A549 (cell line): Measurements from ENCODE around the gene TMEM143. TPM values are rescaled to one million over a fixed set of nuclear protein-coding genes. Genes with fewer than 3 reads are reported as not detected.

Experiments
- ATAC-seq, 2 experiments: fragments of 200-7000 bp in 1 of 2; fragments of >200 bp in 1 of 2; cut with Nextera tagmentation in 1 of 2; cut with Tn5 transposase in 1 of 2; 3 replicates each; pipeline versions ENCODE4 v1.8.0 to v1.9.1; 2018 to 2020; ENCODE audit warnings: mild to moderate bottlenecking in 1 of 2, moderate library complexity in 1 of 2
- CTCF ChIA-PET: fragments of 300-600 bp; sonication (Branson Sonifier 250); formaldehyde crosslinking; extraction: SDS; loops from one replicate; lab custom pipeline; 2021; ENCODE audit warnings: antibody characterized with exemption, inconsistent platforms; lab: Yijun Ruan, JAX
- POLR2A ChIA-PET: fragments of 350-600 bp; formaldehyde crosslinking; extraction: SDS; loops from one replicate; lab custom pipeline; 2021; ENCODE audit warnings: antibody characterized with exemption, inconsistent platforms; lab: Yijun Ruan, JAX
- DNase-seq, 2 experiments: peaks; one replicate each; pipeline versions ENCODE4 v3.0.0 to v3.0.0-alpha.2; 2011 to 2016; ENCODE audit warnings: low read depth in 1 of 2, low spot score in 1 of 2
- FAIRE-seq: peaks from 2 replicates; lab custom pipeline; 2011; peaks lifted over from hg19 to GRCh38; lab: Jason Lieb, UNC
- H3K27ac ChIP-seq, 2 experiments: fragments of >200 bp; sonication (Bioruptor Twin); formaldehyde crosslinking; 3 replicates each; pipeline ENCODE4 v1.5.1; 2016 to 2017
- H3K4me1 ChIP-seq: fragments of >200 bp; sonication (Bioruptor Twin); formaldehyde crosslinking; 3 replicates; pipeline ENCODE4 v1.6.1; 2016
- H3K4me2 ChIP-seq: fragments of >200 bp; sonication (Bioruptor Twin); formaldehyde crosslinking; 3 replicates; pipeline ENCODE4 v1.6.1; 2016
- H3K4me3 ChIP-seq: fragments of >200 bp; sonication (Bioruptor Twin); formaldehyde crosslinking; 3 replicates; pipeline ENCODE4 v1.5.1; 2016
- H3K9me3 ChIP-seq: fragments of >200 bp; sonication (Bioruptor Twin); formaldehyde crosslinking; 3 replicates; pipeline ENCODE4 v1.6.1; 2016
- BHLHE40 ChIP-seq: IDR thresholded peaks from 2 replicates; pipeline ENCODE4 v1.6.1; 2012; ENCODE audit warnings: low read depth, low read length, inconsistent platforms
- CEBPB ChIP-seq, 2 experiments: fragments of >200 bp in 1 of 2; sonication (Bioruptor Twin) in 1 of 2; formaldehyde crosslinking in 1 of 2; IDR thresholded peaks; 2 replicates each; pipeline ENCODE4 v1.6.1; 2012 to 2016
- HOXB5 ChIP-seq: fragments of 250-450 bp; sonication (Bioruptor Pico); IDR thresholded peaks from 2 replicates; pipeline ENCODE4 v1.5.0; 2020; ENCODE audit warnings: mild to moderate bottlenecking, moderate library complexity
- JUN ChIP-seq, 2 experiments: fragments of >200 bp; sonication (Bioruptor Twin); formaldehyde crosslinking; IDR thresholded peaks; 2 replicates in 1 of 2; 3 replicates in 1 of 2; pipeline ENCODE4 v1.6.1; 2016 to 2017
- KDM5A ChIP-seq: fragments of 200-600 bp; sonication (generic); IDR thresholded peaks from 2 replicates; pipeline ENCODE4 v1.6.1; 2016; ENCODE audit warnings: antibody characterized with exemption, mild to moderate bottlenecking
- NPAS2 ChIP-seq: fragments of 250-450 bp; sonication (Bioruptor Pico); IDR thresholded peaks from 2 replicates; pipeline ENCODE4 v1.8.0; 2022; ENCODE audit warnings: mild to moderate bottlenecking, moderate library complexity, borderline replicate concordance
- RNF2 ChIP-seq: fragments of 200-600 bp; sonication (generic); IDR thresholded peaks from 2 replicates; pipeline ENCODE4 v1.6.1; 2016; ENCODE audit warnings: low read depth, mild to moderate bottlenecking, antibody characterized with exemption, moderate library complexity, borderline replicate concordance
- SMC3 ChIP-seq: fragments of >200 bp; sonication (Bioruptor Twin); formaldehyde crosslinking; IDR thresholded peaks from 3 replicates; pipeline ENCODE4 v1.6.1; 2018; ENCODE audit warnings: inconsistent platforms
- SREBF2 ChIP-seq: fragments of 450-650 bp; IDR thresholded peaks from 2 replicates; pipeline ENCODE4 v1.6.1; 2014; ENCODE audit warnings: mild to moderate bottlenecking, moderate library complexity
- WGBS: methylation state at CpG from one replicate; pipeline ENCODE4 v1.1.6; 2017; ENCODE audit errors: missing lambda C conversion rate; 5-methylcytosine and 5-hydroxymethylcytosine counted together
- polyA plus RNA-seq, 4 experiments: library from polyadenylated mRNA; depleted of rRNA in 3 of 4; stranded (reverse); fragments of >200 nt; fragmentation: RNase III in 1 of 4; extraction: RNeasy Plus Mini Kit Qiagen cat#74134 plus additional on column Dnase treatment in 1 of 4; gene quantifications; 2 replicates in 3 of 4; 3 replicates in 1 of 4; pipeline ENCODE4 v1.2.3, GENCODE V29; 2011 to 2017
- TF ChIP-seq, protein P1 (sequence below): fragments of 250-450 bp; sonication (Bioruptor Pico); IDR thresholded peaks from 2 replicates; pipeline ENCODE4 v1.5.0; 2021; ENCODE audit warnings: mild to moderate bottlenecking, moderate library complexity, borderline replicate concordance
- TF ChIP-seq, protein P2 (sequence below): IDR thresholded peaks from 2 replicates; pipeline ENCODE4 v1.6.1; 2012
- TF ChIP-seq, protein P3 (sequence below): fragments of 150-350 bp; IDR thresholded peaks from 2 replicates; pipeline ENCODE4 v1.6.1; 2014; ENCODE audit warnings: low read depth, mild to moderate bottlenecking, low read length
- TF ChIP-seq, protein P4 (sequence below): fragments of 250-450 bp; sonication (Bioruptor Pico); IDR thresholded peaks from 2 replicates; pipeline ENCODE4 v1.5.0; 2020; ENCODE audit warnings: low read depth, mild to moderate bottlenecking, moderate library complexity
- TF ChIP-seq, protein P5 (sequence below): IDR thresholded peaks from 2 replicates; pipeline ENCODE4 v1.6.1; 2012; ENCODE audit warnings: low read depth, borderline replicate concordance

TMEM143 gene
- polyA plus RNA-seq, 2 of the 4 experiments (the other 2 are of a cell fraction) = 6.4 to 7.4 TPM

DNA sequence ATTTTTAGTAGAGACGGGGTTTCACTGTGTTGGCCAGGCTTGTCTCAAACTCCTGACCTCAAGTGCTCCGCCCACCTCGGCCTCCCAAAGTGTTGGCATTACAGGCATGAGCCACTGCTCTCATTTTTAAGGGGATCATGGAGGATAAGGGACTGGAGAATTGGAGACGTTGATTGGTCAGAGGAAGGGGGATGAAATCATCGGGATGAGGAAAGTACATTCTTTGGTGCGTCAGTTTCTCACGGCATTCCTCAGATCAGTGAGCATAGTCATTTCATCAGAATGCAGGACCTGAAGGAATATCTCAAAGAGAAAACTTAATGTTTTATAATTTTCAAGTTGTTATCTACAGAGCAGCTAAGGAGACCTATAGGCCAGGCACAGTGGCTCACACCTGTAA is 79.8 kb downstream of the TMEM143 start:
- 90% methylated on average over 7 of the region's 7 CpGs for WGBS
- Histone ChIP-seq H3K4me2 (no peak overlapping the region), H3K9me3 (peaks cover 48% of the 10 kb centered on the region), H3K4me3 (no peak overlapping the region), H3K4me1 (no peaks in the 10 kb centered on the region)
- DNase-seq (no peak), FAIRE-seq (no peak)
- ChIA-PET POLR2A (no interaction called here), CTCF (interaction anchor here (0.5 to 22.4 kb wide), 7 partner anchors 10 to 205 kb away, joined by 3 to 499 read pairs (median 5); no protein-coding TSS in a partner anchor)
- no peak for TF ChIP-seq SREBF2
- no peak for TF ChIP-seq BHLHE40
- TF ChIP-seq, protein P1, sequence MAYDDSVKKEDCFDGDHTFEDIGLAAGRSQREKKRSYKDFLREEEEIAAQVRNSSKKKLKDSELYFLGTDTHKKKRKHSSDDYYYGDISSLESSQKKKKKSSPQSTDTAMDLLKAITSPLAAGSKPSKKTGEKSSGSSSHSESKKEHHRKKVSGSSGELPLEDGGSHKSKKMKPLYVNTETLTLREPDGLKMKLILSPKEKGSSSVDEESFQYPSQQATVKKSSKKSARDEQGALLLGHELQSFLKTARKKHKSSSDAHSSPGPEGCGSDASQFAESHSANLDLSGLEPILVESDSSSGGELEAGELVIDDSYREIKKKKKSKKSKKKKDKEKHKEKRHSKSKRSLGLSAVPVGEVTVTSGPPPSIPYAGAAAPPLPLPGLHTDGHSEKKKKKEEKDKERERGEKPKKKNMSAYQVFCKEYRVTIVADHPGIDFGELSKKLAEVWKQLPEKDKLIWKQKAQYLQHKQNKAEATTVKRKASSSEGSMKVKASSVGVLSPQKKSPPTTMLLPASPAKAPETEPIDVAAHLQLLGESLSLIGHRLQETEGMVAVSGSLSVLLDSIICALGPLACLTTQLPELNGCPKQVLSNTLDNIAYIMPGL (CRISPR knock-in tag) = no peak
- no peak for TF ChIP-seq JUN (IDR thresholded peaks at IDR 0.05)
- no peak for TF ChIP-seq NPAS2
- TF ChIP-seq, protein P2, sequence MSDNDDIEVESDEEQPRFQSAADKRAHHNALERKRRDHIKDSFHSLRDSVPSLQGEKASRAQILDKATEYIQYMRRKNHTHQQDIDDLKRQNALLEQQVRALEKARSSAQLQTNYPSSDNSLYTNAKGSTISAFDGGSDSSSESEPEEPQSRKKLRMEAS = no peak
- TF ChIP-seq, protein P3, sequence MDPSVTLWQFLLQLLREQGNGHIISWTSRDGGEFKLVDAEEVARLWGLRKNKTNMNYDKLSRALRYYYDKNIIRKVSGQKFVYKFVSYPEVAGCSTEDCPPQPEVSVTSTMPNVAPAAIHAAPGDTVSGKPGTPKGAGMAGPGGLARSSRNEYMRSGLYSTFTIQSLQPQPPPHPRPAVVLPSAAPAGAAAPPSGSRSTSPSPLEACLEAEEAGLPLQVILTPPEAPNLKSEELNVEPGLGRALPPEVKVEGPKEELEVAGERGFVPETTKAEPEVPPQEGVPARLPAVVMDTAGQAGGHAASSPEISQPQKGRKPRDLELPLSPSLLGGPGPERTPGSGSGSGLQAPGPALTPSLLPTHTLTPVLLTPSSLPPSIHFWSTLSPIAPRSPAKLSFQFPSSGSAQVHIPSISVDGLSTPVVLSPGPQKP = no peak
- no peak for TF ChIP-seq SMC3
- TF ChIP-seq, protein P4, sequence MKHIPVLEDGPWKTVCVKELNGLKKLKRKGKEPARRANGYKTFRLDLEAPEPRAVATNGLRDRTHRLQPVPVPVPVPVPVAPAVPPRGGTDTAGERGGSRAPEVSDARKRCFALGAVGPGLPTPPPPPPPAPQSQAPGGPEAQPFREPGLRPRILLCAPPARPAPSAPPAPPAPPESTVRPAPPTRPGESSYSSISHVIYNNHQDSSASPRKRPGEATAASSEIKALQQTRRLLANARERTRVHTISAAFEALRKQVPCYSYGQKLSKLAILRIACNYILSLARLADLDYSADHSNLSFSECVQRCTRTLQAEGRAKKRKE (CRISPR knock-in tag) = no peak
- no peak for TF ChIP-seq KDM5A
- TF ChIP-seq HOXB5 = no peak
- TF ChIP-seq, protein P5, sequence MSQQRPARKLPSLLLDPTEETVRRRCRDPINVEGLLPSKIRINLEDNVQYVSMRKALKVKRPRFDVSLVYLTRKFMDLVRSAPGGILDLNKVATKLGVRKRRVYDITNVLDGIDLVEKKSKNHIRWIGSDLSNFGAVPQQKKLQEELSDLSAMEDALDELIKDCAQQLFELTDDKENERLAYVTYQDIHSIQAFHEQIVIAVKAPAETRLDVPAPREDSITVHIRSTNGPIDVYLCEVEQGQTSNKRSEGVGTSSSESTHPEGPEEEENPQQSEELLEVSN = no peak
- TF ChIP-seq CEBPB (IDR thresholded peaks at IDR 0.05) = no peak
- TF ChIP-seq RNF2 = no peak
- TF ChIP-seq, all 56 proteins: peak for 0
- no peak overlapping the region for H3K27ac ChIP-seq
- no peak for ATAC-seq

Other genes starting within 250 kb of the TMEM143 start
- gene LIG1, start 193.6 kb downstream of the TMEM143 start, polyA plus RNA-seq (2011; rRNA removed) = 41.2 and 54.9 TPM in 2 replicates
- gene LIG1, start 193.6 kb downstream of the TMEM143 start, polyA plus RNA-seq (2017; fragmentation: RNase III; extraction: RNeasy Plus Mini Kit Qiagen cat#74134 plus additional on column Dnase treatment) = 88.8 to 106 TPM (median 101 TPM) in 3 replicates
- 0.97 and 1.2 TPM in 2 replicates for gene ZSWIM9, start 193.3 kb downstream of the TMEM143 start, polyA plus RNA-seq (2011; rRNA removed)
- gene ZSWIM9, start 193.3 kb downstream of the TMEM143 start, polyA plus RNA-seq (2017; fragmentation: RNase III; extraction: RNeasy Plus Mini Kit Qiagen cat#74134 plus additional on column Dnase treatment) = 11.7 to 15.9 TPM (median 13.4 TPM) in 3 replicates
- 27.4 and 34.7 TPM in 2 replicates for gene CARD8, start 108.0 kb downstream of the TMEM143 start, polyA plus RNA-seq (2011; rRNA removed)
- gene CARD8, start 108.0 kb downstream of the TMEM143 start, polyA plus RNA-seq (2017; fragmentation: RNase III; extraction: RNeasy Plus Mini Kit Qiagen cat#74134 plus additional on column Dnase treatment) = 27.2 to 27.5 TPM (median 27.5 TPM) in 3 replicates
- gene ZNF114, start 93.9 kb downstream of the TMEM143 start, polyA plus RNA-seq (2011; rRNA removed) = 3.1 and 3.5 TPM in 2 replicates
- gene ZNF114, start 93.9 kb downstream of the TMEM143 start, polyA plus RNA-seq (2017; fragmentation: RNase III; extraction: RNeasy Plus Mini Kit Qiagen cat#74134 plus additional on column Dnase treatment) = 4.3 to 5.6 TPM (median 4.6 TPM) in 3 replicates
- 147 and 210 TPM in 2 replicates for gene EMP3, start 38.4 kb downstream of the TMEM143 start, polyA plus RNA-seq (2011; rRNA removed)
- gene EMP3, start 38.4 kb downstream of the TMEM143 start, polyA plus RNA-seq (2017; fragmentation: RNase III; extraction: RNeasy Plus Mini Kit Qiagen cat#74134 plus additional on column Dnase treatment) = 564 to 580 TPM (median 566 TPM) in 3 replicates
- 2.3 and 2.9 TPM in 2 replicates for gene SYNGR4, start 427 bp upstream of the TMEM143 start, polyA plus RNA-seq (2011; rRNA removed)
- 2.5 to 4.4 TPM (median 2.9 TPM) in 3 replicates for gene SYNGR4, start 427 bp upstream of the TMEM143 start, polyA plus RNA-seq (2017; fragmentation: RNase III; extraction: RNeasy Plus Mini Kit Qiagen cat#74134 plus additional on column Dnase treatment)
- 200 and 270 TPM in 2 replicates for gene KDELR1, start 27.6 kb upstream of the TMEM143 start, polyA plus RNA-seq (2011; rRNA removed)
- 280 to 318 TPM (median 302 TPM) in 3 replicates for gene KDELR1, start 27.6 kb upstream of the TMEM143 start, polyA plus RNA-seq (2017; fragmentation: RNase III; extraction: RNeasy Plus Mini Kit Qiagen cat#74134 plus additional on column Dnase treatment)
- gene GRIN2D, start 29.7 kb upstream of the TMEM143 start, polyA plus RNA-seq (2011; rRNA removed) = 2.6 and 3.4 TPM in 2 replicates
- 5.8 to 6.8 TPM (median 6.3 TPM) in 3 replicates for gene GRIN2D, start 29.7 kb upstream of the TMEM143 start, polyA plus RNA-seq (2017; fragmentation: RNase III; extraction: RNeasy Plus Mini Kit Qiagen cat#74134 plus additional on column Dnase treatment)
- 40.0 and 48.1 TPM in 2 replicates for gene GRWD1, start 82.0 kb upstream of the TMEM143 start, polyA plus RNA-seq (2011; rRNA removed)
- 82.1 to 87.0 TPM (median 84.2 TPM) in 3 replicates for gene GRWD1, start 82.0 kb upstream of the TMEM143 start, polyA plus RNA-seq (2017; fragmentation: RNase III; extraction: RNeasy Plus Mini Kit Qiagen cat#74134 plus additional on column Dnase treatment)
- gene KCNJ14, start 91.6 kb upstream of the TMEM143 start, polyA plus RNA-seq (2011; rRNA removed) = 1.9 and 2.2 TPM in 2 replicates
- 1.3 to 1.4 TPM (median 1.3 TPM) in 3 replicates for gene KCNJ14, start 91.6 kb upstream of the TMEM143 start, polyA plus RNA-seq (2017; fragmentation: RNase III; extraction: RNeasy Plus Mini Kit Qiagen cat#74134 plus additional on column Dnase treatment)
- 33.4 and 36.9 TPM in 2 replicates for gene CYTH2, start 105.4 kb upstream of the TMEM143 start, polyA plus RNA-seq (2011; rRNA removed)
- 42.3 to 55.4 TPM (median 50.5 TPM) in 3 replicates for gene CYTH2, start 105.4 kb upstream of the TMEM143 start, polyA plus RNA-seq (2017; fragmentation: RNase III; extraction: RNeasy Plus Mini Kit Qiagen cat#74134 plus additional on column Dnase treatment)
- 0.62 and 0.95 TPM in 2 replicates for gene LMTK3, start 147.9 kb upstream of the TMEM143 start, polyA plus RNA-seq (2011; rRNA removed)
- 4.6 to 6.1 TPM (median 5.6 TPM) in 3 replicates for gene LMTK3, start 147.9 kb upstream of the TMEM143 start, polyA plus RNA-seq (2017; fragmentation: RNase III; extraction: RNeasy Plus Mini Kit Qiagen cat#74134 plus additional on column Dnase treatment)
- gene SULT2B1, start 188.2 kb upstream of the TMEM143 start, polyA plus RNA-seq (2011; rRNA removed) = 22.2 and 22.4 TPM in 2 replicates
- 30.1 to 36.5 TPM (median 34.3 TPM) in 3 replicates for gene SULT2B1, start 188.2 kb upstream of the TMEM143 start, polyA plus RNA-seq (2017; fragmentation: RNase III; extraction: RNeasy Plus Mini Kit Qiagen cat#74134 plus additional on column Dnase treatment)
- 0.08 and 0.09 TPM in 2 replicates for gene SPACA4, start 242.8 kb upstream of the TMEM143 start, polyA plus RNA-seq (2011; rRNA removed)
- 0.12 to 0.13 TPM in 2 of 3 replicates, not detected in the other for gene SPACA4, start 242.8 kb upstream of the TMEM143 start, polyA plus RNA-seq (2017; fragmentation: RNase III; extraction: RNeasy Plus Mini Kit Qiagen cat#74134 plus additional on column Dnase treatment)